ENCODE measurements around the gene TRPC4.

DNA sequence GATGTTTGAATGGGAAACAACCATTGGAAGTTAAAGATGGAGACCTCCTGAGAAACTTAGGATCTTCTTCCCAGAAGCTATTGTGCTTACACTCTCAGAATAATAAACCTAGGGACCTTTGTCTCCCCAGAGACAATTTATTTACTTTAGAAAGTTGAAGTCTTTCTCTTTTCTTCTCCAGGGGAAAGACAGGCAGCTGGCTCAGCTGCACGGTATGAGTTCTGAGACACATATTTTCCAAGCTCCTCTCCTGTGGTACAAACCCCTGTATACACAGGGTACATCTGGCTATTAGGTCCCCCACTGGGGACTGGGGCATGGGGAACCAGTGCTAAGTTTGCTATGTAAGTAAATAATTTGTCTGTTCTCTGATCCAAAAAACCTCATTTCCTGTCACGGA is 203.5 kb downstream of the TRPC4 start:
- TF ChIP-seq, protein P1, sequence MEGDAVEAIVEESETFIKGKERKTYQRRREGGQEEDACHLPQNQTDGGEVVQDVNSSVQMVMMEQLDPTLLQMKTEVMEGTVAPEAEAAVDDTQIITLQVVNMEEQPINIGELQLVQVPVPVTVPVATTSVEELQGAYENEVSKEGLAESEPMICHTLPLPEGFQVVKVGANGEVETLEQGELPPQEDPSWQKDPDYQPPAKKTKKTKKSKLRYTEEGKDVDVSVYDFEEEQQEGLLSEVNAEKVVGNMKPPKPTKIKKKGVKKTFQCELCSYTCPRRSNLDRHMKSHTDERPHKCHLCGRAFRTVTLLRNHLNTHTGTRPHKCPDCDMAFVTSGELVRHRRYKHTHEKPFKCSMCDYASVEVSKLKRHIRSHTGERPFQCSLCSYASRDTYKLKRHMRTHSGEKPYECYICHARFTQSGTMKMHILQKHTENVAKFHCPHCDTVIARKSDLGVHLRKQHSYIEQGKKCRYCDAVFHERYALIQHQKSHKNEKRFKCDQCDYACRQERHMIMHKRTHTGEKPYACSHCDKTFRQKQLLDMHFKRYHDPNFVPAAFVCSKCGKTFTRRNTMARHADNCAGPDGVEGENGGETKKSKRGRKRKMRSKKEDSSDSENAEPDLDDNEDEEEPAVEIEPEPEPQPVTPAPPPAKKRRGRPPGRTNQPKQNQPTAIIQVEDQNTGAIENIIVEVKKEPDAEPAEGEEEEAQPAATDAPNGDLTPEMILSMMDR (conservative IDR thresholded peaks at IDR 0.05 in 1 of 2, IDR thresholded peaks at IDR 0.05 in 1 of 2; ENCODE audit: low read depth in 1 of 2, low read length in 2 of 2), result no peak
- TF ChIP-seq EZH2 (IDR thresholded peaks at IDR 0.05; ENCODE audit: low read length, missing control alignments), result no peak

All from fibroblast of lung (primary cell).